Activated CD8-positive, alpha-beta memory T cell treated with anti-CD3 and anti-CD28 coated beads for 36 hours (primary cell): ENCODE data around the gene CYP17A1. TPM values are rescaled to one million over a fixed set of nuclear protein-coding genes. Genes with fewer than 3 reads are reported as not detected.
"Not testable (repeated sequence)": the region's sequence is repeated elsewhere in the genome, so short reads cannot be mapped to it uniquely, and the experiment has no call there.

Experiments used
- CTCF ChIA-PET: fragments of 350-600 bp; sonication (Branson Sonifier 250); formaldehyde crosslinking; loops from one replicate; lab custom pipeline; 2021; ENCODE audit warnings: antibody characterized with exemption; lab: Charles Lee
- POLR2A ChIA-PET: fragments of 350-600 bp; sonication (Branson Sonifier 250); formaldehyde crosslinking; loops from one replicate; lab custom pipeline; 2021; ENCODE audit warnings: antibody characterized with exemption; lab: Charles Lee
- total RNA-seq, 2 experiments: library from RNA; stranded (reverse); gene quantifications; one replicate each; pipeline ENCODE4 v1.2.3, GENCODE V29; 2021

Gene CYP17A1
- total RNA-seq, 2 experiments from 2014 or later, result not detected

GRCh38 chr10:102841827-102842345, 4.7 kb upstream of the CYP17A1 start:
- CTCF ChIA-PET, result no interaction called here

DNA sequence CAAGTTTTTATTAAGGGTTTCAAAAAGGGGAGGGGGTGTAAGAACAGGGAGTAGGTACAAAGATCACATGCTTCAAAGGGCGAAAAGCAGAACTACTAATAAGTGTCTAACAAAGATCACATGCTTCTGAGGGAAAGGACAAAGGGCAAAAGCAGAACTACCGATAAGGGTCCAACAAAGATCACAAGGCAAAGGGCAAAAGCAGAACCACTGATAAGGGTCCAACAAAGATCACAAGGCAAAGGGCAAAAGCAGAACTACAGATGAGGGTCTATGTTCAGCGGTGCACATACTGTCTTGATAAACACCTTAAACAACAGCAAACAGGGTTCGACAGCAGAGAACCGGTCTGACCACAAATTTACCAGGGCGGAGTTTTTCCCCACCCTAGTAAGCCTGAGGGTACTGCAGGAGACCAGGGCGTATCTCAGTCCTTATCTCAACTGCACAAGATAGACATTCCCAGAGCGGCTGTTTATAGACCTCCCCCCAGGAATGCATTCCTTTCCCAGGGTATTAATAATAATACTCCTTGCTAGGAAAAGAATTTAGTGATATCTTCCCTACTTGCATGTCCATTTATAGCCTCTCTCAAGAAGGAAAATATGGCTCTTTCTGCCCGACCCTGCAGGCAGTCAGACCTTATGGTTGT, 1.2 kb upstream of the CYP17A1 start:
- CTCF ChIA-PET, POLR2A ChIA-PET: not testable (repeated sequence)

More at GRCh38 chr10:102841827-102842345, 4.7 kb upstream of the CYP17A1 start:
- POLR2A ChIA-PET, result no interaction called here

DNA sequence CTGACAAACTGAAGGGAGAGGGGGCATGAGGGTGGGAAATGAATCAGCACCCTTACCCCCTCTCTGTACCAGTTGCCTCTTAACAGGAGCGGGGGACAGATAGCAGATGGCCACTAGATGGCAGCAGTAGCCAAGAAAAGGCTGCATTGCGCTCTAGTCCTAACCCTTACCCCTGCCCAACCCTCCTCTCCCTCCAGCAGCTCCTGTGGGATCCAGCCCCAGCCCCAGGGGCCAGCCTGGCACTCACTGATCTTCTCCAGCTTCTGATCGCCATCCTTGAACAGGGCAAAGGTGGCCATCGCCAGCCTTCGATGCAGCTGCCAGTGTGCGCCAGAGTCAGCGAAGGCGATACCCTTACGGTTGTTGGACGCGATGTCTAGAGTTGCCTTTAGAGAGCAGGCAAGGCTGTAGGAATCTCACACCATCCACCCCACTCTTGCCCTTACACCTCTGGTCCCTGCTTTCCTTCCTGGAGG, 2.2 kb downstream of the CYP17A1 start:
- ChIA-PET CTCF (interaction anchor here (0.5 to 1.9 kb wide), 7 partner anchors 66 to 410 kb away, joined by 3 to 7 read pairs (median 4); partner anchors contain the start of genes CNNM2 and WBP1L), POLR2A (no interaction called here)

GRCh38 chr10:102834143-102834542, 3.1 kb downstream of the CYP17A1 start:
- ChIA-PET POLR2A (no interaction called here), CTCF (no interaction called here)

DNA sequence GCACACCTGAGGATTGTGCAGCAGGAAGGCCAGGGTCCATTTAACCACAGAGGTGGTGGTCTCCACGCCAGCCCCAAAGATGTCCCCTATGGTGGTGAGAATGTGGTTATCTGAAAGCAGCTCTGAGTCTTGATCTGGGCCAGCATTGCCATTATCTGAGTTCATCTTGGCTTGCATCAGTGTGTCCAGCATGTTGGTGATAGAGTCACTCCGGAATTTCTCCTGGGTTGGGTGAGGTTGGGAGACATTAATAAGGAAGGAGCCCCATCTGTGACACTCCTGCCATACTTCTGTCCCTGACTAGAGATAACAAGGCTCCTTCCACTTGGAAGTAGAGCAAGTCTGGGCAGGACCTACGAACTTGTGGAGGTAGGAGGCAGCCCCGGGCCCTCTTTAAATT, 4.2 kb downstream of the CYP17A1 start:
- ChIA-PET CTCF (no interaction called here), POLR2A (no interaction called here)

DNA sequence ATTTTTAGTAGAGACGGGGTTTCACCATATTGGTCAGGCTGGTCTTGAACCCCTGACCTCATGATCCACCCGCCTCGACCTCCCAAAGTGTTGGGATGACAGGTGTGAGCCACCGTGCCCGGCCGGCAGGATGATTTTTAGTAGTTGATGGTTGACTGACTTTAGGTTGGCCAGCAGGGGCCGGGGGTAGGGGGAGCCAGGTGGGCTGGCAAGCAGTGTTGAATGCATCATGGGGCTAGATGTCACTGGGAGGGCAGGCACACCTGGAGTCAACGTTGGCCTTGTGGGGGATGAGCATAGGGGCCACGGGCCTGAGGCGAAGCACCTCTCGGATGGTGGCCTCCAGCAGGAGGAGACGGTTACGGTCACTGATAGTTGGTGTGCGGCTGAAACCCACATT, 5.0 kb downstream of the CYP17A1 start:
- CTCF ChIA-PET, result no interaction called here
- POLR2A ChIA-PET, result no interaction called here

DNA sequence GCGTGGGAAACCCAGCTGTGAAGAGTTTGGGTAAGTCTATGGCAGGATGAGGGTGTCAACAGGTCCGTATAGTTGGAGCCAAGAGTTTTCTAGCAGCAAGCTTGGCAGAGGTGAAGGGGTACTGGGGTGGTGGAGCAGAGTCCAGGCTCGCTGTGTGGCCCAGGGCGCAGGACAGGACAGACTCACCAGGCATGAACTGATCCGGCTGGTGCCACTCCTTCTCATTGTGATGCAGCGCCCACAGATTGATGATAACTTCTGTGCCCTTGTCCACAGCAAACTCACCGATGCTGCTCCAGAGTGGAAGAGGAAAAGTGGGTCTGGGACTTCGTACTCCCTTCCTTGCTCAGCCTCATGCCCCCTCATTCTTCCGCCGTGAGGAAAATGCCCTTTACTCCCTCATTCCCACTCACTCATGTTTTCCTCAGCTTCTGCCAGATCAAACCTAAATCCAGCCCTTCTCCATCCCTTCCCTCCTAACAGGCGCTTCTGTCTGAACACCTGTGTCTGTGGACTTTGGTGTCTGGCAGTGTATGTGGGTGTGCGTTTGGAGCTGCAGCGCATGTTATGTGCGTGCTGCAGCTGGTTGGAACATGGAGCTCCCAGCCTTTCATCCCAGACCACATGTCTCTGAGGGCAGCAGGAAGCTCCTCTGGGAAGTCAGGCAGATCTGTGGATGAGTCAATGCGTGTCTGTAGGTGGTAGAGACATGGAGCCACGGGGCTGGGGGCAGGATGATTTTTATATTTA, 5.7 kb downstream of the CYP17A1 start:
- ChIA-PET CTCF (no interaction called here), POLR2A (interaction anchor here (0.5 kb wide), 1 partner anchor 46 kb away, joined by 5 read pairs; no protein-coding TSS in a partner anchor)

DNA sequence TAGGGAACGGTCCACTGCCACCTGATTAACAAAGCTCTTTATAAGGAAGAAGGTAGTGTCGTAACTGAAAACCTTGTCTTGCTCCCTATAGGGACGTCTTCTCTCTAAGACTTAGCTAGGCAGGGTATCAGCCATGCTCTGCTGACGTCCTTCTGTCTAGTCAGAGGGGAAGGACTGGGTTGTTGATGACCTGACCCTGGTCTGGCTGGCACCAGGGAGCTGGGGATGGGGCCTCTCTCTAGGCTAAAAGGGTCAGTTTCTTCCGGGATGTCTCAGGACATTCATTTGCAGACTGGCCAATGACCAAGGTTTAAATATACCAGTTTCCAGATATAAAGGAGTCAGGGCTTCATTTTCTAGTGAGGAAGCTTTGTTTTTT, 9.6 kb downstream of the CYP17A1 start:
- ChIA-PET CTCF (interaction anchor here (0.7 kb wide), 1 partner anchor 107 kb away, joined by 3 read pairs; no protein-coding TSS in a partner anchor), POLR2A (no interaction called here)

DNA sequence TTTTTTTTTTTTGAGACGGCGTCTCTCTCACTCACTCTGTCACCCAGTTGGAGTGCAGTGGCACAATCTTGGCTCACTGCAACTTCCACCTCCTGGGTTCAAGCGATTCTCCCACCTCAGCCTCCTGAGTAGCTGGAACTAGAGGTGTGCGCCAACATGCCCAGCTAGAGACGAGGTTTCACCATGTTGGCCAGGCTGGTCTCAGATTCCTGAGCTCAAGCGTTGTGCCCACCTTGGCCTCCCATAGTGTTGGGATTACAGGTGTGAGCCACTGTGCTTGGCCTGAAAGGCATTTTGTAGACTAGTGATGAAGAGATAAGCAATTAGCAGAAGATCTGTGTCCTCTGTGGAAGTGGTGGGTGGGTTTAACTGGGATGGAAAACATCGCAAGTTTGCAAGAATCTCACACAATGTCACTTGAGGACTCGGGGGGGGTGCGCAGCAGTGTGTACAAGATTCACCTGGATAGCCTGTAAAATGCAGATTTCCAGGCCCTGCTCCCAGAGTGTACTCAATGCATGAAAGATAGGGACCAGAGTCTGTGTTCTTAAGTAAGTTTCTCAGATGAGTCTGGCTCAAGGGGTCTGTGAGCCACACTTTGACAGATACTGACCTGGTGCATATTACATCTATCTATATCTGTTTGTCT, 10.9 kb downstream of the CYP17A1 start:
- CTCF ChIA-PET, result interaction anchor here (0.9 kb wide), 1 partner anchor 62 kb away, joined by 3 read pairs; no protein-coding TSS in a partner anchor
- POLR2A ChIA-PET, result no interaction called here

DNA sequence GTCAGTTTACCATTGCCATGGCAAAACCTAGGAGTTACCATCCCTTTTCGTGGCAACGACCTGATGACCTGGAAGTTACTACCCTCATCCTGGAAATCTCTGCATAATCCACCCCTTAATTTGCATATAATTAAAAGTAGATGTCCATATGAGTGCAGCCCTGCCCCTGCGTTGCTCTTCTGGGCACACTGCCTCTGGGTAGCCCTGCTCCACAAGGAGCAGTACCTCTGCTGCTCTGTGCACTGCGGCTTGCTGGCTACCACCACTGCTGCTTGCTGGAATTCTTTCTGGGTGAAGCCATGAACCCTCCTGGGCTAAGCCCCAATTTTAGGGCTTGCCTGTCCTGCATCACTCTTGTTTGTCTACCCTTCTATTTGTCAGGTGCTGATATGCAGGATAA, 12.5 kb downstream of the CYP17A1 start:
- CTCF ChIA-PET, result no interaction called here

DNA sequence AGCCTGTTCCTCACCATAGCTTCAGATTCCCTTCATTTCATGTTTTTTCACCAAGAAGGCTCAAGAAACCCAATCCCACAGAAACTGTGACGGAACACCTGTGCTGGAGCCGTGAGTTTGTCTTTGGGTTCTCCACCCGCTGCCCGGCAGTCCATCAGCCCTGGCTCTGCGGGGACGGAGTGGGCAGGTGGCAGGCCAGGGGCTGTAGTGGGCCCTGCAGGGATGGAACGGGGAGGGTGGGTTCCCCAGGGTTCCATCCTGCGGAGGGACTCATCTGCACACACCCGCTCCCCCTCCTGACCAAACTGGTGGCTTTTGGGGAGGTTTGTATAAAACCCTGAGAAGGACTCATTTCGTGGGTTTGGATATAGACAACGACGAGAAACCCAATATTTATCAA, 15.0 kb downstream of the CYP17A1 start:
- ChIA-PET CTCF (no interaction called here), POLR2A (no interaction called here)

More for the DNA sequence above, 12.5 kb downstream of the CYP17A1 start:
- POLR2A ChIA-PET, result no interaction called here

GRCh38 chr10:102820008-102820407, 17.2 kb downstream of the CYP17A1 start:
- CTCF ChIA-PET, result interaction anchor here (0.6 kb wide), 1 partner anchor 48 kb away, joined by 5 read pairs; no protein-coding TSS in a partner anchor
- POLR2A ChIA-PET, result not testable (repeated sequence)

DNA sequence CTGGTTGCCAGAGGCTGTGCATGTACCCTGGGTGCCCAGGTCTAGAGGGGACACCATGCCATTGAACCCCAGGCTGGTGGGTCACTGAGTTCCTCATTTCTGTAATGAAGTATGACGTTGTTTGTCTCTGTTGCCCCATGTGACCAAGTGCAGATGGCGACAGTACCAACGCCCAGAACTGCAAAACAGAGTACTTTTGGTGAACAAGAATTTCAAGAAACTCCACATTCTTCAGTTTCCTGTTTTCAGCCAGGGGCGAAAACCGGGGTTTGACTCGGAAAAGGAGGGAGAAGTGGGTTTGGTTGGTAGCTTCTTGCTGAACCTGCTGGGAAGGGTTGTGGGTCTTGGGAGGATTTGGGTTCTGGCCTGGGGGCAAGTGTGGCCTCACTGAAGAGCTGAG, 18.2 kb downstream of the CYP17A1 start:
- POLR2A ChIA-PET, result no interaction called here
- CTCF ChIA-PET, result no interaction called here

GRCh38 chr10:102817175-102817574, 20.0 kb downstream of the CYP17A1 start:
- POLR2A ChIA-PET, result interaction anchor here (0.6 kb wide), 1 partner anchor 12 kb away, joined by 4 read pairs; no protein-coding TSS in a partner anchor
- CTCF ChIA-PET, result no interaction called here

DNA sequence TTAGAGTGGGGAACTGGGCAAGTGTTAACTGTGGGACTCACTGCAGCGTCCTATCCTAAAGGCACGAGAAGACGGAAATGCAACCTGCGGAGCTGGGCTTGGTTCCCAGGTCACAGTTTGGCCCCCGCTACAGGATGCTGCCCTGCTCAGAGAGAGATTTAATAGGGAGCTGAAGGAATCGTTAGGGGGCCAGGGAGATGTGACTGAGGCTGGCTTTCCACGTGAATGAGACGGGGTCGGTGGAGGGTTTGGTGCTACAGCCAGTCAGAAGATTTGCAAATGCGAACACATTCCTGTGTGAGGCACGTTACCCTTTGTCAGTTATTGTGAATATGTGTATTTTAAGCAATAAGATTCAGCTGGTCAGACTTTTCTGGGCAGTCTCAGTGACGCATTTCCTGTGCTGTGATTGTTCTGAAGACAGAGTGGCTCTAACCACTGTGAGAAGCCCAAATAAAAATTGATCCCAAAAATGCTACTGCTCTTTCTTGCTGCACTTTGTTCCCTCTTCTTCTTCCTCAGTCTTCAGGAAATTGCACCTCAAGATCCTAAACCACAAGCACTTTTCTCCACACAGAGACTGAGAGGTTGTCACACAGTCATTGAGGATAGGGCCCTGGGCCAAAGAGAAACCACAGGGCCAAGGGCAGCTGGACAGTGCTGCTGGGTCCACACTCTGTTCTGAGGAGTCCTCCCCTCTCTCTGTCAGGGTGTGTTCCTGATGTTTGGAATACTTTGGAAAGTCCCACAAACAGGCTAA, 21.2 kb downstream of the CYP17A1 start:
- POLR2A ChIA-PET, result no interaction called here
- CTCF ChIA-PET, result no interaction called here

- ChIA-PET POLR2A (no interaction called here), CTCF (no interaction called here)
Measured at GRCh38 chr10:102814873-102815661, 22.1 kb downstream of the CYP17A1 start.

- POLR2A ChIA-PET, result no interaction called here
- CTCF ChIA-PET, result no interaction called here
Measured at GRCh38 chr10:102814453-102814871, 22.8 kb downstream of the CYP17A1 start.

DNA sequence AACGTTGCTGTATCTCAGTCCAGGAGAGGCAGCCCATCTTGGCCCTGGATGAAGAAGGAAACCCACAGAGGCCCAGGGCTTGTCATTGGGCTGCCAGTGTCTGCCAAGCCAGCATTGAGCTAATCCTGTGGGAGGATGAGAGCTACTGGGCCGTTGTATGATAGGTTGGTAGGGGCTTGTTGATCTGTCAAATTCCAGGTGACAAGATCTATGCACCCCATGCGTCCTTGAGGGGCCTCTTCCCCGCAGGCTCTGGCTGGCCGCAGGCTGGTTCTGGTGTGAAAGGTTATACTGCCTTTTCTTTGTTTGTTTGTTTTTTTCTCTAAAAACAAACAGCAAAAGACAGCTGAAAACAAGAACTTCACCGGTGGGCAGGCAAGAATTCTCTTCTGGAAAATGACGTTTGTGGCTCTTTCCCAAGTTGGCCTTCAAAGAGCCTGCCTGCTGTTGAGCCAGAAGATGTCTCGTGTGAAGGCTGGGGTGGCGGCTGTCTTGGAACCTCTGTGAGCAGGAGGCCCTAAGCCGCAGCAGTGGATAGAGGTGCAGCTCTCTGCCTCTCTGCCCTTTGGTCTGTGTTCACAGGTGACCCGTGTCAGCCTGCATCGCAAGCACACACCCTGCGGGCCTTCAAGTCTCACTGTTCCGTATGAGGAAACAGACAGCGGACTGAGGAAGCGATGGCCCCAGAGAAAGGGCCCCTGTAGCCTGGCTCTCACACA, 23.3 kb downstream of the CYP17A1 start:
- POLR2A ChIA-PET, result no interaction called here

More for the DNA sequence above, 23.3 kb downstream of the CYP17A1 start:
- CTCF ChIA-PET, result no interaction called here
